Stimulated activated CD8-positive, alpha-beta memory T cell treated with anti-CD3 and anti-CD28 coated beads, Interleukin-12 subunit alpha, Interleukin-12 subunit beta, amount 100 ng/mL, for 24 hours (primary cell): ENCODE results near the gene KCNQ4.
A peak's percentile ranks its signal among the peaks of the same experiment; 100 is the strongest.

Experiments
- DNase-seq: peaks from one replicate; pipeline ENCODE4 v3.0.0-alpha.2; 2020; ENCODE audit errors: extremely low read depth

KCNQ4 gene

DNA sequence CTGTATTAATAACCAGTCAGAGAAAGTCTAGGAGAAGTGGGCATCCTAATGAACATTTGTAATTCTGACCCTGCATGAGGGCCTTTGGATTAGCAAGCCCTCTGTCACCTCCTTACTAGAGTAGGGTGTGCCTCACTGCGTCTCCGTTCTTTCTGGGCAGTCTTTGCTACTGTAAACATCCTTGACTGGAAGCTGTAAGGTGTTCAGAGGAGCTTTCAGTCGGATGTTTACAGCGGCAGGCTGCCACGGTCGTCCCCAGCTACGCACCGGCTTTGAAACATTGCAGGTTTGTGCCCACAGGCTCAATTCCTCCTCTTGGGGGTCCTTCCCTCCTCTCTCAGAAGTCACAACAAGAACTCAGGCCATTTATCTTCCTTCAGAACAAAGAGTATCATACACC lies 29.4 kb upstream of the KCNQ4 start:
- DNase-seq = no peak

DNA sequence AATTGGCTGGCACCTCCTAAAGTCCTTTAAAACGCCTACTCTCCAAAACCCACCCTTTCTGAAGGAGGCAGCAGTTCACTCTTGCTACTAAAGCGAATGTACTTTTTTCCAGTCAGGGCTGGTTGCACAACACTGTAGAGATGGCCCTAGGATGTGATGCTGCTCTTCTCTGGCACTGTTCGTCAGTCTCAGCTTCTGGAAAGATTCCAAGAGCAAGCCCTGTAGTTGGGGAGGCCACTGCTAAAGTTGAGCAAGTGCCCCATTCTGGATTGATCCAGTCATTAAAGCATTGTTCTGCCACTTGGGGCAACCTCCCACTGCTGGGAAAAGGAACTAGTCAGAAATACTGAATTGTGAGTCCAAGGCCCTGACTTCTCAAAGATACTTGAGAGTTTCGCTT lies 28.5 kb upstream of the KCNQ4 start:
- DNase-seq = no peak

DNA sequence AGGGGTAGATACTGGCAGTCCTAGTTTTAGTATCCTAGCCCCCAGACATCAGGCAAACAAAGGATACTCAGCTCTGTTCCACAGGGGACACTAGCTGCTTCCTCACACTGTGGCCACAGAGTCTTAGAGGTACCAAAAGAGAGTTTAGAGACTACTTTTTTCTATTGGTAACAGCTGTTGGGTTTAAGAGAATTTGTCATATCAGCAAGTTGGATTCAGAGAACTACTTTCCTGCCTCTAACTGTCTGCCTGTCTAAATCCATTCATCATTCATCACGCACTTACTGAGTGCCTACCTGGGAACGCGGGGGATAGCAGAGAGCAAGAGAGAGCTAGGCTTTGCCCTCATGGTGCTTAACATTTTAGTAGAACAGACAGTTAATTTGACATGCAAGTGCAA lies 27.1 kb upstream of the KCNQ4 start:
- DNase-seq = no peak

DNA sequence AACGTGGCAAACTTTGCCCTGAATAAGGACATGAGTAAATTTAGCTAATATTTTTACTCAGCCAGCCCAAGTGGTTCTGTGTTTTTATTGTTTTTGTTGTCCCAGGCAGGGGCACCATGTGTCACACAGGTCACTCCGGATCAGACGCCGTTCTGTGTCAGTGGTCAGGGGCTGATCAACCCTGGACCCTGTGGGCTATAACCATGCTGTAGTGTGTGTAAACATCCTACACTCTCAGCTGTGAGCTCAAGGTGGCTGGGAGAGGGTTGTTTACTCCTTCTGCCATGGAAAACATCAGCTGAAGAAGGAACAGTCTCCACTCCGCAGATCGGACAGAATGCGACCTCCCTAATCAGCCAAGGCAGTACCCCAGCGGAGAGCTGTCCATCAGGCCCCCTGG lies 26.5 kb upstream of the KCNQ4 start:
- no peak for DNase-seq

DNA sequence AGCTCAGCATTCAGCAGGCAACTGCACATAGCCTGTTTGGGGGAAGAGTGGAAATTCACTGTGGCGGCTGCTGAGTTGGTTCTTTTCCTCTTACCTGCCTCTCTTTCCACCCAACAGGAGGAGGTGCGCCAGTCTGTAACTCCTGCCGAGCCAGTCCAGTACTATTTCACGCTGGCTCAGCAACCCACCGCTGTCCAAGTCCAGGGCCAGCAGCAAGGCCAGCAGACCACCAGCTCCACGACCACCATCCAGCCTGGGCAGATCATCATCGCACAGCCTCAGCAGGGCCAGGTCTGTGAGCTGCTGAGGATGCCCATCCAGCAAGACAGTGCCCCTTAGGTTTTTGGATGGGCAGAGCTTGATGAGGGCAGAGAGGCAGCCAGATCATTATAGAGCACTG lies 25.6 kb upstream of the KCNQ4 start:
- DNase-seq = no peak

DNA sequence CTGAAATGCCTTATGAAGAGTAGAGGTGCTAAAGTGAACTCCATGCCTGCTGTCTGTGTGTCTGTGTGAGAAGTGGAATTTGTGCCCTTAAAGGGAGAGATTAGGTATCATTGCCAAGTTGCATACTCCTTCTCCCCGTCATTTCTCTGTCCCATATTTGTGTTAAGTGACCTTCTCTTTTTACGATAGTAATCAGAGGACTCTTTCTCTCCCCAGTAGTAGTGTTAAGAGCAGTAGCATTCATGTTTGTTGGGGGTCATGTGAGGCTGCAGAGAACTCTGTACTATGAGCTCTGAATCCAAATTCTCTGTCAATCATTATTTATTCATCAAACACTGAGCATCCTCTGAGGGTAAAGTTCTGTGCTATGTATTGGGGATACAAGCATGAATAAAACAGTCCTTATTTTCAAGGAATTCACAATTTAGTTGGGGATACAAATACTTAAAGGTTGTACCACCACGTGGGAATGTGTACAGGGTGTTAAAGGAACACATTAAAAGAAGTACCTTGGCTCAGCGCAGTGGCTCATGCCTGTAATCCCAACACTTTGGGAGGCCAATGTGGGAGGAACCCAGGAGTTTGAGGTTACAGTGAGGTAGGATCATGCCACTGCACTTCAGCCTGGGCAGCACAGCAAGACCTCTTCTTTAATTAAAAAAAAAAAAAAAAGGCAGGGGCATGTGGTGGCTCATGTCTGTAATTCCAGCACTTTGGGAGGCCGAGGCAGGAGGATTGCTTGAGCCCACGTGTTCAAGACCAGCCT lies 24.8 kb upstream of the KCNQ4 start:
- DNase-seq = no peak

DNA sequence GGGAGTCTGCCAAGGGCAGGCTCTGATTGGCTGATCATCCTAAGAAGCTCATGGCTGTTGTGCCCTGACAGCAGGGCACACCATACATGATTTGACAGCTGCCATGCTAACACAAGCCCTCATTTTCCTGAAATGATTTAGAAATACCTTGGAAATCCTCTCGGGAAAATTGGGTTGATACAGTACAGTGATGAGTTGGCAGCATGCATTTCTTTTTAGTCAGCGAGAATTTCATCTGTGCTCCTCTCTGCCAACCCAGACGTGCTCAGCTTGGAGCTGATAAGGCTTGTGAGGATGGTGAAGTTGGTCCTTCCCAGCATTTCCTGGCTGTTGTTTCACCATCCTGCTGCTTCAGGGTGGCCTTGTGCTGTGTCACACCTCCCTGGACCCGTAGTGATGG lies 22.6 kb upstream of the KCNQ4 start:
- DNase-seq = no peak

DNA sequence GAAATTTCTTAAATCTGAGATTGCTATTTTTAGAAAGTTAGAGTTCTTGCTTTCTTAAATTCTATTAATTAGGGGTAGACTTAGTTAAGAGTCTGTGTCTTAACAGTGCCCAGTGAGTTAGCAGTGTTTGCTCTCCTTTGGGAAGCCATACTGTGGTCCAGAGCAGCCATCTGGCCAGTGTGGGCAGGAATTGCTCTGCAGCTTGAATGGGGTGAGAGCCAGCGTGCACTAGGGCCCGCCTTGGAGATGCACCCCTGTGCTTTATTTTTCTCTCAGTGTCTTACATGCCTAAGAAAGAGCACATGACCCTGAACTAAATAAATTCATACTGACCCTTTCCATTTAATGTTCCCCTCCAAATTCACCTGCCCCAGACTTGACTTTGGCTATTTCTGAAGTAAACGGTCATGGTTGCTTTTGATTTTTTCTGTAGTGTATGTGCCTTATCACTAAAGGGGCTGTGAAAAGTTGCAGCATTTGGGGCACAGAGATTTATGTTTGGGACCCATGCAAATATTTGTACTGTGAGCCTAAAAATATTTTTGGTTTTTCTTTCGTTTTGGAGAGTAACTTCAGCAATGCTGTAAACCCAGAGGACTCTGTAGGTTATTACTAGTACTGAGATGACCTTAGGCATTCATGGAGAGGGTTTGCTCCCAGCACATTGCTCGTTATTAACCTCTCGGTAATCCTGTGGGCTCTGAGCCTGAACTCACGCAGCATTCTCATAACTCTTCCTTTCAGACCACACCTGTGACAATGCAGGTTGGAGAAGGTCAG lies 21.3 kb upstream of the KCNQ4 start:
- DNase-seq = no peak

DNA sequence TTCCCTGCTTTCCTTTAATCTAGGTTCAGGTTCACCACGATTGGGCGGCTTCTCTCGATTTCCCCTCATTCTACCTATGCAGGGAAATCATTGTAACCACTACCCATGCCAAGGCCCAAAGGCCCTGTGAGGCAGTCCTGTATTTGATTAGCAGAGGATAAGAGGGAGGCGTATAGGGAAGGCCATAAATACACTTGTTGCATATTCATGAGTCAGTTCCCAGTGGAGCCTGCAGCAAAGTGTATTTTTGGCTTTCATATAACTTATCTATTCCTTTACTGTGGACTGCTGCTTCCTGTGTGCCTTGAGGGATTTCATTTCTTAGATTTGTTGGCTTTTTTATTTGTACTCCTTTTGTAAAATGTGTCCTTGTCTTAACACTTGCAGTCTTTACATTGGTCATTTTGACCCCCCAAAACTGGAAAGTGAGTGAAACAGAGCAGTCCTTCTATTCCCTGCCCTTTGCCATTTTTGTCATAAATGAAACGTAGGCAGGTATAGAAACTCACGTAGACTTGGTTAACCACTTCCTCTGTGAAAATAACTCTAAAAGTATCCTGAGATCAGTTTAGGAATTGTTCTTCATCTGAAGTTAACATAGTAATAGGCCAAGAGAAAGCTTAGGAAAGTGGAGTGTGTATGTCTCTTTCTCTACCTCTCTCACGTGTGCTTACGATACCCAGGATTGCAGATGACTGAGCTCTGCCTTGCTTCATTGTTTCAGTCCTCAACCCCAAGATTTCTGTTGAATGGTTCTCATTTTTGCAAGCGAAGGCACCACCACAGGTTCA lies 19.6 kb upstream of the KCNQ4 start:
- no peak for DNase-seq

DNA sequence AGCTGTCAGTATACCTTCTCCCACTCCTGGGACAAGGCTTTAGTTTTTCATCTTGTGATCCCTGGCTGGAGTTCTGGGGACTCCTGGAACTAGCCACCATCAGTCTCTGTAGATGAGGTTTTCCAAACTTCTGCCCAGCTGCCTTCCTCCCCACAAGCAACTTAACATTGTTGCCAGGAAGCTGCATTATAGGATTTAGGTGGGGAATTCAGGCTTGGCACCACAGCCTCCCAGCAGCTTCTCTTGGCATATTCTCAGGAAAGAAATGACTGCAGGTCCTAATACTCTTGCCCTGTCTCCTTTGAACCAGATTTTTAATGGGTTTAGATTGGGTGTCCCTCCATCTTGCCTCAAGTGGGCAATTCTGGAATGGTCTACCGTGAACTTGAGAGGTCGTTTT lies 18.6 kb upstream of the KCNQ4 start:
- no peak for DNase-seq

DNA sequence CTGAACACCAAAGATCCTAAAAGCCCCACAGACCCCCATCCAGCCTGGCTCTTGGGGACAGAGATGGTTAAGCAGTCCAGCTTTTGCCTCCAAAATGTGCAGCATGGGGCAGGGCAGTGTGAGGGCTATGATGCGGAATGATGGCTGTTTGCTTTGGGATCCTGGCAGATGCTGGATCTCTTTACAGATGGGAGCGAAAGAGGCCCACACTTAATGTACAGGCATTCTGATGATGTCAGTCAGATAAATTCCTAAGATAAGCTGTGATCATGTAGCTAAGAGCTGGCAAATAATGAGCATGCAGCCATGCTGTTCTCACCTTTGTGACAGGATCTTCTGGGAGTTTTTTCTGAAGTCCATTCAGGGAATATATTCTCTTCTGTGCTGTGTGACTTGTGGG lies 17.6 kb upstream of the KCNQ4 start:
- DNase-seq = no peak

DNA sequence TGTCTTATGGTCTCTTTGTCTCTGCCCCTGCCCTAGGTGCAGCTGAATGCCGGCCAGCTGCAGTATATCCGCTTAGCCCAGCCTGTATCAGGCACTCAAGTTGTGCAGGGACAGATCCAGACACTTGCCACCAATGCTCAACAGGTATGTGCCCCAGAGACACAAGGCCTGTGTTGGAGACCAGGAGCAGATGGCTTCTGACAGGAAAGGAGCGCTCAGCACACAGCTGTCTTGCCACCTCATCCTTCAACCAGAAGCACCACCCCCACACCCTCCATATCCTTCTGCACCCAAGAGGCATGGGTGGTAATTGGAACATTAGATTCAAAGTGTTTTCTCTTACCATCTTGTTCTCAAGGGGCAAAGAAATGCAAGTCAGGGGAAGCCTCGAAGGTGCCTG lies 17.0 kb upstream of the KCNQ4 start:
- DNase-seq = no peak

DNA sequence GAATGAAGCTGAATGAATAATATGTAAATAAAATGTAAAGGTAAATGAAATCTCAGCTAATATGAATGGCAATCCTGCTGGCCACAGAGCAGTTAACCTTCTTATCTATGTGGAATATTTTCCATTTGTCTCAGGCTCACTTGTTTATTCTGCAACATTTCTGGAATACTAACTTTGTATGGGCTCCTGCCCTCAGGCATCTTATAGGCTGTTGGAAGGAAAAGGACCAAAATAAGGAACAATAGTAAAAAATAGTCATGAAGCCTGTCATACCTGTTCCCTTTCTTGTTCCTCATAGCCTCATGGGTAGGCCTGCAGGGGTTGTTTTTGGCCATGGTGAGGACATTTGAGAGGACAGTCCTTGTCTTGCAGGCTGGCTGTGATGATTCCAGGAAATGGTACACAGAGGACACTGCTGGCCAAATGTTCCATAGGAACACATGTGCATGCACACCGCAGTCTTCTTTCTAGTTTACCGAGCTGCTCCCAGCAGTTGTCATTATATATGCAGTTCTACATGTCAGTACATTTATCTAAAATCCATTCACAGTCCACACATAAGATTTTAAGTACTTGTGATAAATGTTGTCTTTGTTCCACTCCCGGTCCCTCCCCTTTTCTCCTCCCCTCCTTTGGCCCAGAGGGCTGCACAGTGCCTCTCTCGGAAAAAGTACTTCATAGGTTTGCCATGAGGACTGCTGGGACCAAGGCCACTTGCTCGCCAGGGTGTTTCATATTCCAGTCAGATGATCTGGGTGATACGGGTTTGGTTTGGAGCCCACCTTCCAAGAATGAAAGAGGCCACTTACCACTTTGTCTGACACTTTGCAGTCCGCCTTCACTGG lies 15.2 kb upstream of the KCNQ4 start:
- no peak for DNase-seq

DNA sequence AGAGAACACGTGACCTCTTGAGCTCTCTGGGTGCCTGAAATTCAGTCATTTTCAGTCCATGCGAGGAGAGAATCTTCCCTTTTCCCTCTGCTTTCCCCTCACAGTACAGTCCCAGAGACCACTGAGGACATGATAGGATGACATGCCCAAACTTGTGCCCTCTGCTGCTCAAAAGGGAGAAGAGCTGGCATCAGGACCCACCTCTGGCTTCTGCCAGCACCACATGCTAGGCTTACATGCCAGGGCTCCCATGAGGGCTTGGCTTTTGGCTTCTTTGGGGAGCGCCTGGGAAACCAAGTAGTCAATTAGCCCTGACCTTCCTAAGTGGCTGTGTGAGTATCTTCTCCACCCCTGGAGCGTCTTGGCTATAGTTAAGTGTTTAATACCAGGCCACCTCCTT lies 13.8 kb upstream of the KCNQ4 start:
- no peak for DNase-seq

DNA sequence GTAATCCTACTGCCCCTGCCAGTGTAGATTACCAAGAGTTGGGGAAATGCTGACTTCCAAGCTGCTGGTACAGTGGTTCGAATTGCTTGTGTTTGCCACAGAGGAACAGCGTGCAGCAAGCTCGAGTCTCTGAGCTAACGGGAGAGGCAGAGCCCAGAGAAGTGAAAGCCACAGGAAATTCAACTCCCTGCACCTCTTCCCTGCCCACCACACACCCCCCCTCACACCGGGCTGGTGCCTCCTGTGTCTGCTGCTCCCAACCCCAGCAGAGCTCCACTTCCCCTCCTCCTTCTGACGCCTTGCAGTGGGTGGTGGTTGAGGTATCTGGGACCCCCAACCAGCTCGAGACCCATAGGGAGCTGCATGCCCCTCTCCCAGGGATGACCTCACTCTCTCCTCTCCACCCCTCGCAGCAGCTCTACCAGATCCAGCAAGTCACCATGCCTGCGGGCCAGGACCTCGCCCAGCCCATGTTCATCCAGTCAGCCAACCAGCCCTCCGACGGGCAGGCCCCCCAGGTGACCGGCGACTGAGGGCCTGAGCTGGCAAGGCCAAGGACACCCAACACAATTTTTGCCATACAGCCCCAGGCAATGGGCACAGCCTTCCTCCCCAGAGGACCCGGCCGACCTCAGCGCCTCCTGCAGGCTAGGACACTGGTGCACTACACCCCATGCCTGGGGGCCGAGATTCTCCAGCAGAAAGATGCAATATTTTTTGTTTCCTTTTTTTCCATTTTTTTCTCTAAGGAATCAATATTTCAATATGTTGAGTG lies 13.1 kb upstream of the KCNQ4 start:
- no peak for DNase-seq

DNA sequence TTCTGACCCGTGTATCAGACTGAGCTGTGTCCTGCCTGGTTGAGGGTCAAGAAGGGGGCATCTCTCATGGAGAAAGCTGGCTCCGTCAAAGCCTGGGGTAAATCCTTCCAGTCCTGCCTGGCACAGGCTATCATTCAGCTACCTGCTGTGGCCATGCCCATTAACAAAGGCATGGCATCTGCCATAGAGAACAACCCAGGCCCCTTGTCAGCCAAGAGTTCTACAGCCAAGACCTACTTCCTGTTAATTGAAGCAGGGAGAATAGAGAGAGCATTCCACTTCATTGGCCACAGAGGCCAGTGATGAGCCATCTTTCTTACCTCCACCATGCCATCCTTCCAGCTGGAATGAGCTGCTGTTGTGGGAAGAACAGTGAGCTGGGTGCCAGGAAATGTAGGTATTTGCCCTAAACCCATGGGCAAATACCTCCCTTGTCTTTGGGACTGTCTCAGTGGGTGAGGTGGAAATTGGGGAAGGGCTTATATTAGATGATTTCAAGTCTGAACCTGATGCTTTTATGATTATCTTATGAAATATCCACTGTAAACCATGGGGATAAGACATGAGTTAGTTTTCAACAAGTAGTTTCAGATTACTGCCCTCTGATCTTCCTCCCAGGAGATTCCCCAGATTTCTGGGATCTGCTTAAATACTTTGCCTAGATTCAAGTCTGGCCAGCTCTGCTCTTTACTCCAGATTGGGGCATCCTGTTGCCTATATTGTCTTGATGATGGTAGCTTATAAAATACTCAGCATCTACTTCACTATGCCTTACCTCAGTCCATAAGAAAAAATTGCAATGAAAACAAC lies 11.2 kb upstream of the KCNQ4 start:
- no peak for DNase-seq

DNA sequence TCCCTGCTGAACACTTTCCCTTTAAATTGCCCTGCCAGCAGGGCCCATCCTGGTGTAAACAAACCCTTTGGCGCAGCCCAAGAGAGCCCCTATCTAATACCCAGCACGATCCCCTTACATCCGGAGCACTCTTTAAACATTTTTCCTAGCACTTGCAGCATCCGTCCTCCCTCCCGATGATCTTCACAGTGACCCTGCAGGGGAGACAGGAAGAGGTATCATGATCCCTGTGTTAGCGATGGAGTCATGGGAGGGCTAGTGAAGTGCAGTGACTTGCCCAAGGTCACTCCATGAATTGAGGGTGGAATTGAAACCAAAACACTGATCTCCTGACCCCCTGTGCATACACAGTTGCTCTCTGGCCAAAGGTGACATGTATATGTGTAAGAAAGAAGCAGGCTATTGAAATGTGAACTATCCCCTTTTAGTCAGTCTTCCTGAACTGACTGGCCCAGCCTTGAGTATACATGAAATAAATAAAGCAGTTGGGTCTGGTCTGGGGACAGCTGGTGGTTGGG lies 9.8 kb upstream of the KCNQ4 start:
- no peak for DNase-seq

DNA sequence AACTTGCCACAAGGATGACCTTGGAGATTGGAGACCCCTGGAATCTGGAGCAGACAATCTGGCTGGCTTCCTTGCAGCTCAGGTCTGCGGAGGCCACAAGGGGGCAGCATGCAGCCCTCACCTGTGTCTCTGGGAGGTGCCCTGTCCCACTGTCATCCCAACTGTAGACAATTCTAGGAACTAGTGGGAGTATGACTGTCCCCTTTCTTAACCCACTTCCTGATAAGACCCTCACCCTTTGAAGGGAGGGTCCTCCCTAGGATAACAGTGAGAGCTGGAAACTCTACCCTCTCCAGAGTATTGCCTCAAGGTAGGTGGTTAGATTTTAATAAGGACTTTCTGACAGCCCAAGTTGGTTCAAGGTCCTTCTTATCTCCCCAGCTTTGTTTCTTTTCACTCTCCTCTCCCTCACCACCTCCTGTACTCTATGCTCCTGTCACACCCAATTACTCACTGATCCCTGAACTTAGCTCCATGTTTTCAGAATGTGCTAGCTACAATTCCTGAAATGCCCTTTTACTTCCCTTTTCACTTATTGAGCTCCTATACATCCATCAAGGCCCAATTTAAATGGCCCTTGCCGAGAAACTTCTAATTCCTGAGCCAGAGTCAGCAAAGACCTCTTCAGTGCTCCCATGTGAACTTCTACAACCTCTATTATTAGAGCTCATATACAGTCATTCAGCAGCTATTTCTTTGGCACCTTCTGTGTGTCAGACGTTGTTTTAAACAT lies 9.2 kb upstream of the KCNQ4 start:
- DNase-seq = peak; percentile 15
